ENCODE results near the gene SLC19A2. TPM values are rescaled to one million over a fixed set of nuclear protein-coding genes. Genes with fewer than 3 reads are reported as not detected.

SLC19A2 gene
- total RNA-seq, 1 experiment from 2014 or later, result 31.5 TPM

DNA sequence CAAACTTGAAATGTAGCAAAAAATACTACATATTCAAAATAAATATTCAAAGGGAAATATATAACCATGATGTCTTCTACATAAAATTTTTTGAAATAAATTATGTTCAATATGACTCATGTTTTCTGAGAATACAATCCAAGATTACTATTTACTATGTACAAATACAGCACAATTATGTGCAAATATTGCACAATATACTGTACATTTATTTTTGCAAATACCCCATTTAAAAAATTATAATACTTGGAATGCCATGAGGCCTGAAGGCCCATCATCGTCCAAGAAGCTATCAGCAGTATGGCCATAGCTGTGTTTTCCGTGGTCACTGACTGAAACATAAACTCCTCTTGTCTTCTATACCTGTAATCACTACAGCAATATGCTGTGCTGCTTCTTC is 70.8 kb downstream of the SLC19A2 start:
- no peak for TF ChIP-seq CTCF (IDR thresholded peaks at IDR 0.05; ENCODE audit: insufficient read depth in 1 of 2, low read depth in 1 of 2, low read length in 1 of 2, severe bottlenecking in 1 of 2, unreplicated experiment in 1 of 2)
- CTCF ChIA-PET, result no interaction called here
- Mint-ChIP-seq H3K4me1 (ENCODE audit: low read depth, unreplicated experiment) (no peaks in the 10 kb centered on the region), H3K36me3 (ENCODE audit: insufficient read depth, unreplicated experiment) (no peaks in the 10 kb centered on the region), H3K27me3 (ENCODE audit: insufficient read depth, unreplicated experiment) (peaks cover 2% of the 10 kb centered on the region), H3K27ac (ENCODE audit: unreplicated experiment) (no peak overlapping the region), H3K4me3 (ENCODE audit: unreplicated experiment) (no peak overlapping the region), H3K9me3 (ENCODE audit: unreplicated experiment) (no peaks in the 10 kb centered on the region)
- Histone ChIP-seq H3K36me3 (ENCODE audit: control insufficient read depth, insufficient read depth, low read length) (no peaks in the 10 kb centered on the region), H3K4me1 (no peaks in the 10 kb centered on the region), H3K9me3 (no peaks in the 10 kb centered on the region), H3K27me3 (replicated peaks; ENCODE audit: control insufficient read depth, insufficient read depth, low read length) (no peaks in the 10 kb centered on the region), H3K4me3 (ENCODE audit: low read depth, low read length) (no peak overlapping the region)
- intact Hi-C loops (cut with micrococcal nuclease; ENCODE audit: unreplicated experiment), result no loop called here
- no TSS peak for BruUV-seq (replicated peaks)
- no peak for DNase-seq
- POLR2A ChIA-PET, result no interaction called here

Other genes with a start within 250 kb of the SLC19A2 start
- 9.0 and 12.7 TPM in 2 replicates for gene NME7, start 118.1 kb downstream of the SLC19A2 start, total RNA-seq (2022)
- gene BLZF1, start 117.7 kb downstream of the SLC19A2 start, total RNA-seq (2022), result 20.5 and 23.5 TPM in 2 replicates
- gene CCDC181, start 58.5 kb downstream of the SLC19A2 start, total RNA-seq (2022), result 0.23 and 0.42 TPM in 2 replicates
- gene F5, start 100.5 kb upstream of the SLC19A2 start, total RNA-seq (2022), result 0.50 and 0.74 TPM in 2 replicates
- gene SELP, start 144.2 kb upstream of the SLC19A2 start, total RNA-seq (2022), result not detected in 2 replicates
- not detected in 2 replicates for gene SELL, start 225.7 kb upstream of the SLC19A2 start, total RNA-seq (2022)
- gene SELE, start 248.1 kb upstream of the SLC19A2 start, total RNA-seq (2022), result not detected in 2 replicates

All from Caco-2 (cell line).